HG03378 (cell line): ENCODE results near the gene RNF141.

Experiments
- ATAC-seq: cut with Tn5 transposase; IDR thresholded peaks from one replicate; pipeline ENCODE4 v1.9.1; 2021; ENCODE audit warnings: mild to moderate bottlenecking, moderate library complexity; ENCODE audit not compliant: unreplicated experiment

RNF141 gene

DNA sequence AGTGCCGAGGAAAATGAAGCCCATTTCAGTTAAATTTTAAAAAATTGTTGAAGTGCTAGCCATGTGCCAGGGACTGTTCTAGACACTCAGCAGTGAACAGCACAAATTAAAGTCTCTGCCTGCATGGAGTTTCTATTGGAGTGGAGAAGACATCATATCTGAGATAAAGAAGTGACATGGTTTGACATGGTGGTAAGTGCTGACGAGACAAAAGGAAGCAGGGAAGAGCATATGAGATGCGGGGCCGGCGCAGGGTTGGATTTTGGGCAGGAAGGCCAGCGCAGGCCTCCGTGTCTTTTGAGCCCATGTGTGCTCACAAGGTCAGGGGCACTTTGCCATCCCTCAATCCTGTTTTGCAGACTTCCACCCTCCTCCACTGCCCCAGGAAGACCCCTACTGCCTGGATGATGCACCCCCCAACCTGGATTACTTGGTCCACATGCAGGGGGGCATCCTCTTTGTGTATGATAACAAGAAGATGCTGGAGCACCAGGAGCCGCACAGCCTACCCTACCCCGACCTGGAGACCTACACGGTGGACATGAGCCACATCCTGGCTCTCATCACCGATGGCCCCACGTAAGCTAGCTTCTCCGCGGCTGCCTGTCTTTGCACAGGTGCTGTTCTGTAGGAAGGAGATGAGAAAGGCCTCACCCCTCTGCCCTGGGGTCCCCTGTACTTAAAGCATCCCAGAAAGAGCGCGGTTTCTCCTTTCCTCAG, 56.4 kb downstream of the RNF141 start:
- ATAC-seq: no peak

DNA sequence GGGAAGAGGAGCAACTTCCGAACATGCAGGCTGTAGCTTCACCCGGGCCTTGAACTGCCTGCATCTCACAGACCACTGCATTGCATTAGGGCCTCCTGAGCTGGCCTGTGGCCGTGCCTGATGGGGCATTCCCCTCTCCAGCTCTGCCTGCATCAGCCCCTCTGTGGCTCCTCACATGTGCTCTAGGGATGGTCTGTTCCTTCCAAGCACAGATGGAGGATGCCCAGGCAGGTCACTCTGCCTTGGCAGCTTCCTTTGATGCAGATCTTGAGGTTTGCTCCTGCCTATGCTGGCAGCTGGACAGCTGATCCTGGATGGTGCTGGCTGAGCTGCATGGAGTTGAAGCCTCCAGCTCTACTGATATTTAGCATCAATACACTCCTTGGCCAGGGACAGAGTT, 57.4 kb downstream of the RNF141 start:
- no peak for ATAC-seq

DNA sequence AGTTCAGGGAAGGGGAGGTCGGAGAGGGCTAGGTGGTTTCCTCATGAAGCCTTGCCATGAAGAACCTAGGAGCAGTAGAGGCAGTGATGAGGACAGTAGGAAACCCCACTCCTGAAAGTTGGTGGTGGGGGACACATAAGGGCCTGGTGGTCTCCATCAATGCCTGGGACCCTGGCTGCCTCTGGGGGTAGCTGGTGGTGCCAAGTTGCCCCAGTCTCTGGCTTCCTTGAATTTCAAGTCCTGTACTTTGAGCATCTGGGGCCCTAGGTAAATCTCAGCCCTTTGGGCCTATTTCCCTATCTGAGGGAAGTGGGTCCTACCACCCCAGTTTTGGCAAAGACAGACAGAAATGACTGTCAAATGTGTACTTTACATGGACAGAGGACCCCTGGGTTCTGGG, 57.8 kb downstream of the RNF141 start:
- ATAC-seq: no peak

DNA sequence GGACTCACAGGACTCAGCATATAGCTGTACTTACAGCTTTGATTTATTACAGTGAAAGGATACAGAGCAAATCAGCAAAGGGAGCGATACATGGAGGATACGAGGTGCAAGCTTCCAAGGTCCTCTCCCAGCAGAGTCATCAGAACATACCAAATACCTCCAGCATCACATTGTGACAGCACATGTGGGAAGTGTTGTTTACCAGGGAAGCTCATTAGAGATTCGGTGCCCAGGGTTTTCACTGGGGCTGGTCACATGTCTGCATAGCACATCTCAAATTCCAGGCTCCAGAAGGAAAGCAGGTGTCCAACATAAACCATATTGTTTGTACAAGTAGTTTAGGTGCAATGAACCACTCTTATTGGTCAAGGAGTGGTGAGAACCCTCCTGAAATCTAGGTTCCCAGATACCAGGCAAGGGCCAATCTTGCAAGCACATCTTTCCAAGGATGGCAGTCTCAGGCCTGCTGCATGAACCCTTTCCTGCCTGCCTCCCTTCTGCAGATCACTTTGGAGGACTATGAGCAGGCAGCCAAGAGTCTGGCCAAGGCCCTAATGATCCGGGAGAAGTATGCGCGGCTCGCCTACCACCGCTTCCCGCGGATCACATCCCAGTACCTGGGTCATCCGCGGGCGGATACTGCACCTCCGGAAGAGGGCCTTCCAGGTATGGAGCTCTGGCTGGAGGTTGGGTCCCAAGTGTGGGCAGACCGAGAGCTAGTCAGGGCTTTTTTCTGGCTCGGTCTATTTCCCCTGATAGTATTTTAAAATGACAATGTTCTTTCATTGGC, 59.2 kb downstream of the RNF141 start:
- ATAC-seq: no peak

DNA sequence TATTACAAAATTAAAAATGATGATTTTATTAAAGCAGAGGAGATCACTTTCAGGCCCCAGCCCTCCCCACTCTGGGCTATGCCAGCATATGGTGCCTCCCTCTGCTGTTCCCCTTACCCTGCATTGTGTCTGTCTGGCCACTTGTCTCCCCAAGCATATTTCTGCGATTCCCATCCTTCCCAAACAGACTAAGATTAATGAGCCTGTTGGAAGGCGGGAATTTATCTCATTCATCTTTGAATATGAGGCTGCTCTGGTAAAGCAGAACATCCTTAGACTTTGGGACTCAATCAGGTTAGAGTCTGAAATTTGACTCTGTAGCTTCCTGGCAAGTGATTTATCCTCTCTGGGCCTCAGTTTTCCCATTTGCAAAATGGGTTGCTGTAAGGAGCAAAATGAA, 60.2 kb downstream of the RNF141 start:
- ATAC-seq: no peak

DNA sequence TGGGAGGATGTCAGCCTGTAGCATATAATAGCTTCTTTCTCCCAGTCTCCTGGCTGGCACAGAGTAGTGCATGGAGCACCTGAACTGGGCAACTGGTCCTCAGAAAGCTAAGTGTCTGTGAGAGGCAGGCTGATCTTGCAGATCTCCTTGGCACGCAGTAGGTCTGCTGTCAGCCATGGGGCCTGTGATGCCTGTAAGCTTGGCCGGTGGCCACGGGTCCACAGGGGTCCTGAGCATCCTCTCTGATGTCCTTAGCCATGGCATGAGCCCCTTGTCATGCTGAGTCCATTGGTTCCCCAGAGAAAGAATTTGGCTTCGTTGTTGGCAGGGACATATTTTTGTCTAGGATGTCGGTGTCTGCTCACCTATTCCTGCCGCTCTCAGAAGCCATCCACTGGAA, 61.0 kb downstream of the RNF141 start:
- no peak for ATAC-seq

DNA sequence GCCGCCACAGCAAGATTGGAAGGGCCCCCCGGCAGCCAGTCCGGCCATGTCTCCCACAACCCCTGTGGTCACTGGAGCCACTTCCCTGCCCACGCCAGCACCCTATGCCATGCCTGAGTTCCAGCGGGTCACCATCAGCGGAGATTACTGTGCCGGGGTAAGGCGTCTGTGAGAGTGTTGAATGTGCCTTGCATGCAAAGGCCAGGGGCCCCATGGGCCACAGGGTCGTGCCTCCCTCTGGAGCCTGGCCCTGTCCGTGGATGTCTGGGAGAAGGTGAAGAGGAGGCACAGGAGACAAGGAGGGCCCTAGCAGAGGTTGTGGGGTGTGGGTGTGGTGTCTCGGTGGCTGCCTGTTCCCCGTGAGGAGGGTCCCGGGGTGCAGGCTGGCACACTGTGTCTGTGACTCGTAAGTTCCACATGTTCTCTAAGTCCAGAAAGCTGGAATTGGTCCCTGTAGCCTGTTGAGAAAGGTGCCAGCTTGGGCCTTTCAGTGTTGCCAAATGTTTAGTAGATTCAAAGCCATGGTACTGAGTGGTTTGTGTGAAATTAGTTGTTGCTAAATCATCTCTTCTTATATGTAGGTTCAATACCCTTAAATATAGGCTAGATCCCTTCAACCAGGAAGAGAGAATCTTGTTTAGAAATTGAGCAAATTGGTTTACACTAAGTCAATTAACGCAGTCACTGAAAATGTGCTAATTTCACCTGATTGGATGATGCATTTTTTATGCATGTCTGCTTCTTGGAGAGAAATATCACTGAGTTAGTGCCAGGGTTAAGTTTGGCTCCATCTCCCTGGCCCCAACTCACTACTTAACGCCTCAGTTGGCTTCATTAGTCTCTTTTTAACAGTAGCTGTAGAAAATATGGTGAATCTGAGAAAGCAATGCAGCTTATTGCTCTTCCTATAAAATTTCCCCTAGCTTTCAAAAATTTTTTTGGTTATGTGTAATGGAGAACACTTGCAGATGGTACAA, 62.1 kb downstream of the RNF141 start:
- no peak for ATAC-seq

DNA sequence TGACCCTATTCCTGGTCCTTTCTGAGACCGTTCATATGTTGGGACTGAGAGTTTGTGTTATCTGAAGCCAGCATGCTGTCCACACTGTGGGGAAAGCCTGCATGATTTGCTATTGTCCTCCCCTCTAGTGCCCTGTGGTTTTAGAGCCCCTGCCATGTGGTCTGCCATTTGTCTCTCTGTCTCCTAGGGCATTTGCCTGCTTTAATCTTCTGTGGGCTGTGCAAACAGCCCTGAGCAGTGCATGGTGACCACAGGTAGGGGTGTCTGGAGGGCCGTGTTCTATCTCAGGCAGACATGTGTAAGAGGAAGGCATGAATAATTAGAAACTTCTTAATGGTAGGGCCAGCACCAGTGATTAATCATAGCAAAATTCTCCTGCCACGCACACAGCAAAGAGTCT, 62.9 kb downstream of the RNF141 start:
- ATAC-seq: no peak

DNA sequence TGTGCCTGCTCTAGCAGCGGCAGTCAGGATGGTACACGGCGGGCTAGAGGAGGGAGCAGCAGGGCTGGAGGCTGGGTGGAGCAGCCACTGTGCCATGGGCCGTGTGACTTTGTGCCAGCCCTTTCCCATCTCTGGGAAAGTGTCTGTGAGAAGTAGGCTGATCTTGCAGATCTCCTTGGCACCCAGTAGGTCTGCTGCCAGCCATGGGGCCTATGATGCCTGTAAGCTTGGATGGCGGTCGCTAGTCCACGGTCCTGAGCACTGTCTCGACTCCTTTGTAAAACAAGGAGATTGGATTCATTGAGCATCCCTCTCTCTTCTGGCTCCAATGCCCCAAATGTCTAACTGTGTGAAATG, 63.3 kb downstream of the RNF141 start:
- no peak for ATAC-seq

DNA sequence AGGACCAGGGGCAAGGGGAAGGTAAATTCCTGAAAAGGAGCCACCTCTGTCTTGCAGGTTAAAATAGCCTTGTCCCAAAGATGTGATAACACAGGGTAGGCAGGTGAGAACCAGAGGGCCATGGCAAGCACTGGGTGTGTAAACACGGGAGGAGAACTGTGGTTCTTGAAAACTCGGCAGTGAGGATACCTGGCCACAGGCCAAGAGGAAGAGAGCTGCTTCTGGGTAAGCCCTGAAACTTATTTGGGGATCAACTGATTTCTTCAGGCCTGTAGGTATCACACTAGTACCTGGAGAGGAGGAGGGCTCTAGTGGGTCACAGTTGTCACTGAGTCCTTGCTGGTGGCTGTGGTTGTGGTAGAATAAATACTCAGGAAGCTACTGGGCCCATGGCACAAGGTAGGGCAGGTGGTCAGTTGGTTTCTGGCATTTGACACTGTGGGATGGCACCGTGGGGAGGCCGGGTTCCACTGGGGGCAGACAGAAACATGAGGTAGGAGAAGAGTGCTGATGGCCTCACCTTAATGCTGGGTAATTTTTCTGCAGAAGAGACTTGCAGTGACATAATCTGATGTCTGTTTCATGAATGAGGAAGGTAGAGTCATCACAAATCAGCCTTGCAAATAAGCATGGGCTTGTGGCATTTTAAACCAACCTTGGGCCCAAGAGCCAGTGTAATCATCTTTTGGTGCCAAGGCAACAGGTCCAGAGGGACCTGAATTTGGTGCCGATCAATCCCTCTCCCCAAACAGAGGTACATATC, 63.9 kb downstream of the RNF141 start:
- no peak for ATAC-seq

DNA sequence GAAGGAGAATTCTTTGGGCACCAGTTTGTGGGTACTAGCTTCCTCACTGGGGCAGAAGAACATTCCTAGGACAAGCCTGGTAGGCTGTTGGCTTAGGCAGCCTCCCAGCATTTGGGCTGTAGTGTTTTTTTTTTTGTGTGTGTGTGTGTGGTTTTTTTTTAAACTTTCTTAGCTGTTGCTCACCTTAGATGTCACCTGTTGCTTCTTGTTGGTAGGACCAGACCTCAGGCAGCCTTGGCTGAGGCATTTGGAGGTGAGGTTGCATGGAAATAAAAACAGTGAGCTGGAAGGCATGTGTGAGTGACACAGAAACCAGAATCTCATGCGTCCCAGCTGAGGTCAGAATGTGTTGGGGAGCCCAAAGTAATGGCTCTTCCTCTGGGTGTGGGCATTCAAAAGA, 64.6 kb downstream of the RNF141 start:
- no peak for ATAC-seq

DNA sequence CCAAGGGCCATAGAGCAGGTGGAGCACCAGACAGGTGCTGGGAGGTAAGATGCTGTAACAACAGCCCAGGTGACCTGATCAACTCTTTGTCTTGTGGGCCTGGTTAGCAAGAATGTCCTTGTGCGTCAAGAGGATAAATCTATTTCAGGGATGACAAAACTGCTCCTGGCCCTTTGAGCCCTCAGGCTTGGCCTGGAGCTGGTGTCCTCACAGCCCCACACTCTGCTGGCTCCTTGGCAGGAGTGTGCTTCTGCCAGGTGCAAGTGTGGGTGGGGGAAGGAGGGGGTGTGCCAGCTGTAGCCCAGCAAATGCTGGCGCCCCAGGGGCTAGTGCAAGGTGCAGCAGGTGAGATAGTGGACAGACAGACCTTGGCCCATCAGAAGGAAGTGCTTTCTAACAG, 66.4 kb downstream of the RNF141 start:
- no peak for ATAC-seq

DNA sequence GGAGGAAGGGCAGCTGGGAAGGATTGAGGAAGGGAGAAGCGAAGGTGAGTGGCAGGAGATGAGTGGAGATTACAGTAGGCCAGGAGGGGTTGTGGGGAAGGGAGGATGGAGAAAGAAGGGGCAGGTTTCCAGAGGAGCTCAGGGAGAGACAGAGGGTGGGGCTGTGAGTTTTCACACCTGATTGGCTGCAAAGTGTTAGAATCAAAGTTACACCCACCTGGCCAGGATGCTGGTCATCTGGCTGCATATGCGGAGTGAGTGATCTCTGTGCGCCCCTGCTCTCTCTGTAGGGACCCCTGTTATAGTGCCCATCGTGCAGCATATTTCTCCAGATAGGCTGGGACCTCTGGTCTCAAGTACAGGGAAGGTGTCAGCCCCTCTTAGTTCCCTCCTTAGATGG, 67.6 kb downstream of the RNF141 start:
- ATAC-seq: no peak

DNA sequence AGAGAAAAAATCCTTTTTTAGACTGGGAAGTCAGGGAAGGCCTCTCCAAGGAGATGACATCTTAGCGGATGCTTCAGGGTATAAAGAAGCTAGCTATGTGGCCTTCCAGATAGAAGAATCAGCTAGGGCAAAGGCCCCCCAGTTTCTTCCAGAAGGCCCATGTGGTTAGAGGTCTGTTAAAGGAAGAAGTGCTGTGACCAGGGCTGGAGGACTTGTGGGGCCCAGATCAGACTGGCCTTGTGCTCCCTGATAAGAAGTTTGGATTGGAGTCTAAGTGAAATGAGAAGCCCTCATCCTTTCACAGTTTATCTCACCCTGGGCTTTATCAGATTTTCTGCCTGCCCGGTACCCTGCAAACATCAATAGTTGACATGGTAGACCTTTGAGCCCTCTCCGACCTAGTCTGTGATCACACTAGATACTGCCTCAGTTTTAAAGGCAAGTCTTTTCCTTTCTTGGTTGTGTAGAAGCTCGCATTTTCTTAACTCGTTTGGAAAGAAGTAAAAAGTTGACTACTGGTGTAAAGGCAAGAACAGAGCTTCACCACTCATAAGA, 78.2 kb downstream of the RNF141 start:
- no peak for ATAC-seq
